Coronary artery (tissue), 2 donors: ENCODE measurements around the gene ANO10.

Experiments used
- DNase-seq: peaks from one replicate; pipeline ENCODE4 v3.0.0-alpha.2; 2017; ENCODE audit warnings: low spot score
- H3K27ac ChIP-seq, 2 donors: fragments of 200-600 bp; sonication (generic); one replicate each; pipeline ENCODE4 v1.5.1; 2016 to 2019
- H3K4me3 ChIP-seq: fragments of 200-600 bp; sonication (generic); 2 replicates; pipeline ENCODE4 v1.5.1; 2016; ENCODE audit warnings: mild to moderate bottlenecking, moderate library complexity
- CTCF ChIP-seq: fragments of 200-600 bp; sonication (generic); IDR thresholded peaks from one replicate; pipeline ENCODE4 v1.5.1; 2019; ENCODE audit warnings: antibody characterized with exemption

ANO10 gene

GRCh38 chr3:43638594-43639447 lies 17.0 kb upstream of the ANO10 start:
- no peak for DNase-seq
- Histone ChIP-seq H3K4me3 (no peak overlapping the region), H3K27ac (no peak overlapping the region)
- TF ChIP-seq CTCF = no peak

GRCh38 chr3:43637702-43638101 lies 15.9 kb upstream of the ANO10 start:
- H3K4me3 ChIP-seq = no peak overlapping the region
- H3K27ac ChIP-seq = no peak overlapping the region
- no peak for DNase-seq
- TF ChIP-seq CTCF = no peak

GRCh38 chr3:43632986-43633385 lies 11.2 kb upstream of the ANO10 start:
- H3K27ac ChIP-seq = no peak overlapping the region

GRCh38 chr3:43632269-43632733 lies 10.5 kb upstream of the ANO10 start:
- no peak for DNase-seq
- no peak for TF ChIP-seq CTCF
- Histone ChIP-seq H3K4me3 (no peak overlapping the region), H3K27ac (no peak overlapping the region)

More at GRCh38 chr3:43632986-43633385, 11.2 kb upstream of the ANO10 start:
- no peak for TF ChIP-seq CTCF
- no peak for DNase-seq
- H3K4me3 ChIP-seq = no peak overlapping the region

- no peak for DNase-seq
- no peak overlapping the region for H3K27ac ChIP-seq
- TF ChIP-seq CTCF = no peak
- H3K4me3 ChIP-seq = no peak overlapping the region
Measured at GRCh38 chr3:43629741-43630140, 7.9 kb upstream of the ANO10 start.

GRCh38 chr3:43629257-43629656 lies 7.4 kb upstream of the ANO10 start:
- no peak overlapping the region for H3K4me3 ChIP-seq
- H3K27ac ChIP-seq = no peak overlapping the region
- no peak for DNase-seq
- TF ChIP-seq CTCF = no peak

- Histone ChIP-seq H3K4me3 (no peak overlapping the region), H3K27ac (no peak overlapping the region)
- DNase-seq = no peak
- TF ChIP-seq CTCF = no peak
Measured at GRCh38 chr3:43627360-43627759, 5.5 kb upstream of the ANO10 start.
